ENCODE measurements around the gene NRARP. TPM values are rescaled to one million over a fixed set of nuclear protein-coding genes. Genes with fewer than 3 reads are reported as not detected.
A peak's percentile ranks its signal among the peaks of the same experiment; 100 is the strongest.

NRARP gene
- total RNA-seq, 1 donor from 2014 or later = 2.2 TPM

GRCh38 chr9:137303893-137304382, 1.9 kb upstream of the NRARP start:
- TF ChIP-seq CTCF (conservative IDR thresholded peaks at IDR 0.05; ENCODE audit: low read depth, low read length) = no peak
- H3K4me3 ChIP-seq (ENCODE audit: low read depth, low read length) = no peak overlapping the region
- no peak for DNase-seq (ENCODE audit: low read depth)

- DNase-seq (ENCODE audit: low read depth) = no peak
- no peak overlapping the region for H3K4me3 ChIP-seq (ENCODE audit: low read depth, low read length)
- no peak for TF ChIP-seq CTCF (conservative IDR thresholded peaks at IDR 0.05; ENCODE audit: low read depth, low read length)
Observed at GRCh38 chr9:137303151-137303892, 1.3 kb upstream of the NRARP start.

GRCh38 chr9:137302449-137303150, 529 bp upstream of the NRARP start:
- H3K4me3 ChIP-seq (ENCODE audit: low read depth, low read length) = peak overlapping the region; percentile 45
- peak; percentile 60 for TF ChIP-seq CTCF (conservative IDR thresholded peaks at IDR 0.05; ENCODE audit: low read depth, low read length)
- DNase-seq (ENCODE audit: low read depth) = no peak

GRCh38 chr9:137301081-137301947, 757 bp downstream of the NRARP start:
- no peak for DNase-seq (ENCODE audit: low read depth)
- peak overlapping the region; percentile 40 for H3K4me3 ChIP-seq (ENCODE audit: low read depth, low read length)
- TF ChIP-seq CTCF (conservative IDR thresholded peaks at IDR 0.05; ENCODE audit: low read depth, low read length) = no peak

DNA sequence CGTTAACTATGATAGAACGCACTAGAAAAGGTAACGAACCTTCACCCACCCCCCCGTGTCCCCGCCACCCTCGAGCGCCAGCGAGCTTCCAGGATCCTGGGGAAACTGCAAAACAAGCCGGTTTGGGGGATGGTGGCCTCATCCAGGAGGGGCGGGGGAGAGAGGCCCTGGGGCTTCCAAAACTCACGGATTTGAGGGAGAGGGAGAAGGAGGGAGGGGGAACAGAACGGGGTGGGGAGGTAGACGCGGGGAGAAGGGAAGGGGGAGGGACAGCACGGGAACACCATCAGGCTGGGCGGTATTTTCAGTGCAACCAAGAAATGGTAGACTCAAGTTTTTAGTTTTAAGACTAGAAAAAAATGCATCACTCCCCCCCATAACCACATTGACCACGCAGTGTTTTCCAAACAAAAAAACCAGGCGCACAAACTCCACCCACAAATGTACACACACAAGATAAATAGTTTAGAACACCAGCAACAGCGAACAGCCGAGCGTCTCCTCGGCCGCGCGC, 1.4 kb downstream of the NRARP start:
- DNase-seq (ENCODE audit: low read depth) = no peak
- peak overlapping the region; percentile 40 for H3K4me3 ChIP-seq (ENCODE audit: low read depth, low read length)
- no peak for TF ChIP-seq CTCF (conservative IDR thresholded peaks at IDR 0.05; ENCODE audit: low read depth, low read length)

GRCh38 chr9:137299938-137300337, 2.1 kb downstream of the NRARP start:
- no peak for TF ChIP-seq CTCF (conservative IDR thresholded peaks at IDR 0.05; ENCODE audit: low read depth, low read length)
- no peak overlapping the region for H3K4me3 ChIP-seq (ENCODE audit: low read depth, low read length)
- DNase-seq (ENCODE audit: low read depth) = no peak
